ENCODE data around the gene PLA2G4A. TPM values are rescaled to one million over a fixed set of nuclear protein-coding genes. Genes with fewer than 3 reads are reported as not detected.

Gene PLA2G4A
- total and polyA plus RNA-seq, 2 experiments from 2014 or later, result 1.1 to 3.8 TPM

DNA sequence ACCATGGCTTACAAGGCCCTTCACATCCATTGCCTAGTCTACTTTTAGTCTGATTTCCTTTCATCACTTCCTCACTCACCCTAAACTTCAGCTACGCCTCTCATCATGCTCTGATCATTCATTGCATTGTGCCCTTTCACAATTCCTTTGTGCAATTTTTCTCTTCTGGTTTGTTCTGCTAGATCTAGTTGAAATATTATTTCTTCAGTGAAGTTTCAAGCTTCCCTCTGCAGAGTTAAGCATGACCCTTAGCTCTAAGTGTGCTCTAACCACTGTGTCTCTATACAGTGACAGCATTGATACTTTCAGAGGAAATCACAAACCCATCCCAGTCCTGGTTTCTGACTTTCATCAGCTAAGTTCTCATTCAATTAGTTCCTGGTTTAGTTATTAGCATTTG lies 166.1 kb downstream of the PLA2G4A start (continued):
- TF ChIP-seq, protein P1, sequence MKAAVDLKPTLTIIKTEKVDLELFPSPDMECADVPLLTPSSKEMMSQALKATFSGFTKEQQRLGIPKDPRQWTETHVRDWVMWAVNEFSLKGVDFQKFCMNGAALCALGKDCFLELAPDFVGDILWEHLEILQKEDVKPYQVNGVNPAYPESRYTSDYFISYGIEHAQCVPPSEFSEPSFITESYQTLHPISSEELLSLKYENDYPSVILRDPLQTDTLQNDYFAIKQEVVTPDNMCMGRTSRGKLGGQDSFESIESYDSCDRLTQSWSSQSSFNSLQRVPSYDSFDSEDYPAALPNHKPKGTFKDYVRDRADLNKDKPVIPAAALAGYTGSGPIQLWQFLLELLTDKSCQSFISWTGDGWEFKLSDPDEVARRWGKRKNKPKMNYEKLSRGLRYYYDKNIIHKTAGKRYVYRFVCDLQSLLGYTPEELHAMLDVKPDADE (IDR thresholded peaks at IDR 0.05), result no peak
- TF ChIP-seq NANOG (IDR thresholded peaks at IDR 0.05; ENCODE audit: borderline replicate concordance) (no peak), ZNF114 (CRISPR knock-in tag; IDR thresholded peaks at IDR 0.05) (no peak)
- TF ChIP-seq, protein P2, sequence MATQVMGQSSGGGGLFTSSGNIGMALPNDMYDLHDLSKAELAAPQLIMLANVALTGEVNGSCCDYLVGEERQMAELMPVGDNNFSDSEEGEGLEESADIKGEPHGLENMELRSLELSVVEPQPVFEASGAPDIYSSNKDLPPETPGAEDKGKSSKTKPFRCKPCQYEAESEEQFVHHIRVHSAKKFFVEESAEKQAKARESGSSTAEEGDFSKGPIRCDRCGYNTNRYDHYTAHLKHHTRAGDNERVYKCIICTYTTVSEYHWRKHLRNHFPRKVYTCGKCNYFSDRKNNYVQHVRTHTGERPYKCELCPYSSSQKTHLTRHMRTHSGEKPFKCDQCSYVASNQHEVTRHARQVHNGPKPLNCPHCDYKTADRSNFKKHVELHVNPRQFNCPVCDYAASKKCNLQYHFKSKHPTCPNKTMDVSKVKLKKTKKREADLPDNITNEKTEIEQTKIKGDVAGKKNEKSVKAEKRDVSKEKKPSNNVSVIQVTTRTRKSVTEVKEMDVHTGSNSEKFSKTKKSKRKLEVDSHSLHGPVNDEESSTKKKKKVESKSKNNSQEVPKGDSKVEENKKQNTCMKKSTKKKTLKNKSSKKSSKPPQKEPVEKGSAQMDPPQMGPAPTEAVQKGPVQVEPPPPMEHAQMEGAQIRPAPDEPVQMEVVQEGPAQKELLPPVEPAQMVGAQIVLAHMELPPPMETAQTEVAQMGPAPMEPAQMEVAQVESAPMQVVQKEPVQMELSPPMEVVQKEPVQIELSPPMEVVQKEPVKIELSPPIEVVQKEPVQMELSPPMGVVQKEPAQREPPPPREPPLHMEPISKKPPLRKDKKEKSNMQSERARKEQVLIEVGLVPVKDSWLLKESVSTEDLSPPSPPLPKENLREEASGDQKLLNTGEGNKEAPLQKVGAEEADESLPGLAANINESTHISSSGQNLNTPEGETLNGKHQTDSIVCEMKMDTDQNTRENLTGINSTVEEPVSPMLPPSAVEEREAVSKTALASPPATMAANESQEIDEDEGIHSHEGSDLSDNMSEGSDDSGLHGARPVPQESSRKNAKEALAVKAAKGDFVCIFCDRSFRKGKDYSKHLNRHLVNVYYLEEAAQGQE (IDR thresholded peaks at IDR 0.05; ENCODE audit: unreplicated experiment), result no peak

DNA sequence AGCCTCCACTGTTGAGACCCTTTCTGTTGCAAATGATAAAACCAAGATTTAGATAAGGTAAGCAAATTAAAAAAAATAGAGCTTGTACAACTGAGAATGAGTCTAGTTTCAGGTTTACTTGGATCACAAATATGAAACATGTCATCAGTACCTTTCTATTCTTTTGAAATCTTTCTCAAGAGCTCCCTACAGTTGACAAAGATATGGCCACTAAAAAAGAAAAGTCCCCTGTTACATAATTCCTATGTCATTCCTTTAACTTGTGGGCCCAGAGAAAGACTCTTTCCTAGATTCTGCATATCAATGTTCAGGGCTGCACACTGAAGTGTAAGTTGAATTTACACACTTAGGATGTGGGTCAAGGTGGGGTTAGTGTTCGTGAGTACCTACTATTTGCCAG lies 168.1 kb downstream of the PLA2G4A start:
- H3F3A ChIP-seq (replicated peaks; ENCODE audit: low read depth), result no peaks in the 10 kb centered on the region
- H3K9me2 ChIP-seq (ENCODE audit: insufficient read depth), result no peaks in the 10 kb centered on the region
- peaks cover 27% of the 10 kb centered on the region for H3K4me1 ChIP-seq (ENCODE audit: insufficient read depth)
- H2AFZ ChIP-seq, result no peak overlapping the region
- H3K36me3 ChIP-seq (ENCODE audit: insufficient read depth), result no peaks in the 10 kb centered on the region
- ATAC-seq, result no peak
- H3K4me2 ChIP-seq, result no peak overlapping the region
- DNase-seq (ENCODE audit: low spot score), result no peak
- Mint-ChIP-seq H3K27ac (no peak overlapping the region), H3K4me1 (peaks cover 14% of the 10 kb centered on the region), H3K9me3 (no peaks in the 10 kb centered on the region), H3K36me3 (ENCODE audit: low read depth) (no peaks in the 10 kb centered on the region), H3K27me3 (ENCODE audit: insufficient read depth, low read depth, poor library complexity) (no peaks in the 10 kb centered on the region), H3K4me3 (no peak overlapping the region)
- no peak overlapping the region for H3K27ac ChIP-seq (ENCODE audit: low read depth)
- TF ChIP-seq, protein P3, sequence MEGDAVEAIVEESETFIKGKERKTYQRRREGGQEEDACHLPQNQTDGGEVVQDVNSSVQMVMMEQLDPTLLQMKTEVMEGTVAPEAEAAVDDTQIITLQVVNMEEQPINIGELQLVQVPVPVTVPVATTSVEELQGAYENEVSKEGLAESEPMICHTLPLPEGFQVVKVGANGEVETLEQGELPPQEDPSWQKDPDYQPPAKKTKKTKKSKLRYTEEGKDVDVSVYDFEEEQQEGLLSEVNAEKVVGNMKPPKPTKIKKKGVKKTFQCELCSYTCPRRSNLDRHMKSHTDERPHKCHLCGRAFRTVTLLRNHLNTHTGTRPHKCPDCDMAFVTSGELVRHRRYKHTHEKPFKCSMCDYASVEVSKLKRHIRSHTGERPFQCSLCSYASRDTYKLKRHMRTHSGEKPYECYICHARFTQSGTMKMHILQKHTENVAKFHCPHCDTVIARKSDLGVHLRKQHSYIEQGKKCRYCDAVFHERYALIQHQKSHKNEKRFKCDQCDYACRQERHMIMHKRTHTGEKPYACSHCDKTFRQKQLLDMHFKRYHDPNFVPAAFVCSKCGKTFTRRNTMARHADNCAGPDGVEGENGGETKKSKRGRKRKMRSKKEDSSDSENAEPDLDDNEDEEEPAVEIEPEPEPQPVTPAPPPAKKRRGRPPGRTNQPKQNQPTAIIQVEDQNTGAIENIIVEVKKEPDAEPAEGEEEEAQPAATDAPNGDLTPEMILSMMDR (conservative IDR thresholded peaks at IDR 0.05; ENCODE audit: low read depth in 2 of 2), result no peak
- no peak for TF ChIP-seq EZH2 (IDR thresholded peaks at IDR 0.05; ENCODE audit: low read depth, unreplicated experiment)
- TF ChIP-seq, protein P4, sequence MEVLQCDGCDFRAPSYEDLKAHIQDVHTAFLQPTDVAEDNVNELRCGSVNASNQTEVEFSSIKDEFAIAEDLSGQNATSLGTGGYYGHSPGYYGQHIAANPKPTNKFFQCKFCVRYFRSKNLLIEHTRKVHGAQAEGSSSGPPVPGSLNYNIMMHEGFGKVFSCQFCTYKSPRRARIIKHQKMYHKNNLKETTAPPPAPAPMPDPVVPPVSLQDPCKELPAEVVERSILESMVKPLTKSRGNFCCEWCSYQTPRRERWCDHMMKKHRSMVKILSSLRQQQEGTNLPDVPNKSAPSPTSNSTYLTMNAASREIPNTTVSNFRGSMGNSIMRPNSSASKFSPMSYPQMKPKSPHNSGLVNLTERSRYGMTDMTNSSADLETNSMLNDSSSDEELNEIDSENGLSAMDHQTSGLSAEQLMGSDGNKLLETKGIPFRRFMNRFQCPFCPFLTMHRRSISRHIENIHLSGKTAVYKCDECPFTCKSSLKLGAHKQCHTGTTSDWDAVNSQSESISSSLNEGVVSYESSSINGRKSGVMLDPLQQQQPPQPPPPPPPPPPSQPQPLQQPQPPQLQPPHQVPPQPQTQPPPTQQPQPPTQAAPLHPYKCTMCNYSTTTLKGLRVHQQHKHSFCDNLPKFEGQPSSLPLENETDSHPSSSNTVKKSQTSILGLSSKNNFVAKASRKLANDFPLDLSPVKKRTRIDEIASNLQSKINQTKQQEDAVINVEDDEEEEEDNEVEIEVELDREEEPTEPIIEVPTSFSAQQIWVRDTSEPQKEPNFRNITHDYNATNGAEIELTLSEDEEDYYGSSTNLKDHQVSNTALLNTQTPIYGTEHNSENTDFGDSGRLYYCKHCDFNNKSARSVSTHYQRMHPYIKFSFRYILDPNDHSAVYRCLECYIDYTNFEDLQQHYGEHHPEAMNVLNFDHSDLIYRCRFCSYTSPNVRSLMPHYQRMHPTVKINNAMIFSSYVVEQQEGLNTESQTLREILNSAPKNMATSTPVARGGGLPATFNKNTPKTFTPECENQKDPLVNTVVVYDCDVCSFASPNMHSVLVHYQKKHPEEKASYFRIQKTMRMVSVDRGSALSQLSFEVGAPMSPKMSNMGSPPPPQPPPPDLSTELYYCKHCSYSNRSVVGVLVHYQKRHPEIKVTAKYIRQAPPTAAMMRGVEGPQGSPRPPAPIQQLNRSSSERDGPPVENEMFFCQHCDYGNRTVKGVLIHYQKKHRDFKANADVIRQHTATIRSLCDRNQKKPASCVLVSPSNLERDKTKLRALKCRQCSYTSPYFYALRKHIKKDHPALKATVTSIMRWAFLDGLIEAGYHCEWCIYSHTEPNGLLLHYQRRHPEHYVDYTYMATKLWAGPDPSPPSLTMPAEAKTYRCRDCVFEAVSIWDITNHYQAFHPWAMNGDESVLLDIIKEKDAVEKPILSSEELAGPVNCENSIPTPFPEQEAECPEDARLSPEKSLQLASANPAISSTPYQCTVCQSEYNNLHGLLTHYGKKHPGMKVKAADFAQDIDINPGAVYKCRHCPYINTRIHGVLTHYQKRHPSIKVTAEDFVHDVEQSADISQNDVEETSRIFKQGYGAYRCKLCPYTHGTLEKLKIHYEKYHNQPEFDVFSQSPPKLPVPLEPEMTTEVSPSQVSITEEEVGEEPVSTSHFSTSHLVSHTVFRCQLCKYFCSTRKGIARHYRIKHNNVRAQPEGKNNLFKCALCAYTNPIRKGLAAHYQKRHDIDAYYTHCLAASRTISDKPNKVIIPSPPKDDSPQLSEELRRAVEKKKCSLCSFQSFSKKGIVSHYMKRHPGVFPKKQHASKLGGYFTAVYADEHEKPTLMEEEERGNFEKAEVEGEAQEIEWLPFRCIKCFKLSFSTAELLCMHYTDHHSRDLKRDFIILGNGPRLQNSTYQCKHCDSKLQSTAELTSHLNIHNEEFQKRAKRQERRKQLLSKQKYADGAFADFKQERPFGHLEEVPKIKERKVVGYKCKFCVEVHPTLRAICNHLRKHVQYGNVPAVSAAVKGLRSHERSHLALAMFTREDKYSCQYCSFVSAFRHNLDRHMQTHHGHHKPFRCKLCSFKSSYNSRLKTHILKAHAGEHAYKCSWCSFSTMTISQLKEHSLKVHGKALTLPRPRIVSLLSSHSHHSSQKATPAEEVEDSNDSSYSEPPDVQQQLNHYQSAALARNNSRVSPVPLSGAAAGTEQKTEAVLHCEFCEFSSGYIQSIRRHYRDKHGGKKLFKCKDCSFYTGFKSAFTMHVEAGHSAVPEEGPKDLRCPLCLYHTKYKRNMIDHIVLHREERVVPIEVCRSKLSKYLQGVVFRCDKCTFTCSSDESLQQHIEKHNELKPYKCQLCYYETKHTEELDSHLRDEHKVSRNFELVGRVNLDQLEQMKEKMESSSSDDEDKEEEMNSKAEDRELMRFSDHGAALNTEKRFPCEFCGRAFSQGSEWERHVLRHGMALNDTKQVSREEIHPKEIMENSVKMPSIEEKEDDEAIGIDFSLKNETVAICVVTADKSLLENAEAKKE (CRISPR knock-in tag; IDR thresholded peaks at IDR 0.05), result no peak
- no peaks in the 10 kb centered on the region for H4K20me1 ChIP-seq (replicated peaks; ENCODE audit: insufficient read depth)
- H3K4me3 ChIP-seq, result no peak overlapping the region
- H3K27me3 ChIP-seq (ENCODE audit: insufficient read depth), result no peaks in the 10 kb centered on the region
- no peaks in the 10 kb centered on the region for H3K79me2 ChIP-seq (replicated peaks; ENCODE audit: insufficient read depth)
